K562 (cell line): Measurements from ENCODE around the gene PLCB4. TPM values are rescaled to one million over a fixed set of nuclear protein-coding genes. Genes with fewer than 3 reads are reported as not detected.
A peak's percentile ranks its signal among the peaks of the same experiment; 100 is the strongest.

Experiments
- ATAC-seq: fragments of 200-7000 bp; cut with Tn5 transposase; 3 replicates; pipeline ENCODE4 v1.9.1; 2020; ENCODE audit warnings: moderate library complexity
- BruUV-seq: library from RNA; stranded (reverse); fragments of 400-500 nt; replicated peaks from 2 replicates; lab custom pipeline; 2021; lab: Mats Ljungman, UMichigan
- CTCF ChIA-PET: fragments of 300-600 bp; formaldehyde crosslinking; extraction: SDS; loops from one replicate; lab custom pipeline; 2021; ENCODE audit warnings: low intra/inter-chr PET ratio; lab: Yijun Ruan, JAX
- POLR2A ChIA-PET: fragments of 300-600, 350-650 bp; sonication (Branson Sonifier 250); formaldehyde crosslinking; extraction: SDS; loops from one replicate; lab custom pipeline; 2021; ENCODE audit warnings: antibody characterized with exemption, inconsistent platforms; lab: Yijun Ruan, JAX
- DNase-seq, 4 experiments: peaks; one replicate each; pipeline versions ENCODE4 v3.0.0 to v3.0.0-alpha.2; 2011 to 2018; ENCODE audit warnings: low spot score in 3 of 4, mixed read lengths in 3 of 4; ENCODE audit errors: extremely low read depth in 1 of 4
- FAIRE-seq: peaks from 2 replicates; lab custom pipeline; 2011; peaks lifted over from hg19 to GRCh38; lab: Jason Lieb, UNC
- H2AFZ ChIP-seq: 2 replicates; pipeline ENCODE4 v1.6.0; 2011; ENCODE audit warnings: low read depth, low read length, control low read depth, inconsistent platforms
- H3K27ac ChIP-seq: fragments of 200-600 bp; 3 replicates; pipeline ENCODE4 v1.8.0; 2011; ENCODE audit warnings: low read depth, mild to moderate bottlenecking, control low read depth, inconsistent platforms, low read length, moderate library complexity, mixed read lengths; ENCODE audit errors: extremely low read depth
- H3K27me3 ChIP-seq, 2 experiments: fragments of 300-600 bp in 1 of 2; 2 replicates in 1 of 2; 3 replicates in 1 of 2; pipeline versions ENCODE4 v1.6.0 to v1.8.0; 2011; ENCODE audit warnings: inconsistent platforms in 2 of 2, low read length in 2 of 2, mild to moderate bottlenecking in 1 of 2, mixed read lengths in 1 of 2, moderate library complexity in 1 of 2; ENCODE audit not compliant: control insufficient read depth in 2 of 2, insufficient read depth in 2 of 2
- H3K36me3 ChIP-seq: fragments of 300-600 bp; 3 replicates; pipeline ENCODE4 v1.8.0; 2011; ENCODE audit warnings: mild to moderate bottlenecking, low read length, inconsistent platforms; ENCODE audit not compliant: control insufficient read depth, insufficient read depth
- H3K4me1 ChIP-seq, 2 experiments: fragments of 200-600 bp in 1 of 2; replicated peaks in 1 of 2; 2 replicates in 1 of 2; 3 replicates in 1 of 2; pipeline versions ENCODE4 v1.5.1 to v1.8.0; 2011; ENCODE audit warnings: inconsistent platforms in 2 of 2, low read length in 2 of 2, mild to moderate bottlenecking in 1 of 2, mixed read lengths in 1 of 2, moderate library complexity in 1 of 2; ENCODE audit not compliant: control insufficient read depth in 2 of 2, insufficient read depth in 2 of 2
- H3K4me2 ChIP-seq: 2 replicates; pipeline ENCODE4 v1.6.1; 2011; ENCODE audit warnings: low read length, control low read depth, inconsistent platforms, mixed read lengths; ENCODE audit not compliant: insufficient read depth
- H3K4me3 ChIP-seq: fragments of 200-600 bp; sonication (generic), shearing (Covaris generic); 2 replicates; pipeline ENCODE4 v1.5.1; 2016; ENCODE audit warnings: control low read depth, inconsistent platforms
- H3K79me2 ChIP-seq: fragments of 200-600 bp; 3 replicates; pipeline ENCODE4 v1.8.0; 2011; ENCODE audit warnings: low read length, inconsistent platforms; ENCODE audit not compliant: control insufficient read depth, insufficient read depth
- H3K9ac ChIP-seq, 2 experiments: 2 replicates each; pipeline versions ENCODE4 v1.6.0 to v1.6.1; 2011; ENCODE audit warnings: low read depth in 2 of 2, low read length in 2 of 2, control low read depth in 1 of 2, inconsistent platforms in 1 of 2, mild to moderate bottlenecking in 1 of 2, mixed read lengths in 1 of 2; ENCODE audit not compliant: insufficient read depth in 1 of 2
- H3K9me1 ChIP-seq: one replicate; pipeline ENCODE4 v1.6.0; 2011; ENCODE audit warnings: inconsistent platforms, mild to moderate bottlenecking, low read length, moderate library complexity; ENCODE audit not compliant: control insufficient read depth, insufficient read depth
- H3K9me3 ChIP-seq: replicated peaks from 2 replicates; pipeline ENCODE4 v1.5.1; 2011; ENCODE audit warnings: low read depth, low read length, inconsistent platforms; ENCODE audit not compliant: control insufficient read depth, insufficient read depth
- H4K20me1 ChIP-seq: replicated peaks from 2 replicates; pipeline ENCODE4 v1.6.1; 2011; ENCODE audit warnings: low read length, inconsistent platforms, mixed read lengths; ENCODE audit not compliant: control insufficient read depth, insufficient read depth
- CTCF ChIP-seq, 3 experiments: IDR thresholded peaks in 2 of 3; conservative IDR thresholded peaks in 1 of 3; 2 replicates each; pipeline ENCODE4 v1.5.1; 2011 to 2012; ENCODE audit warnings: low read length in 3 of 3, mild to moderate bottlenecking in 3 of 3, control low read depth in 2 of 3, improper control_type of control experiment in 1 of 3, inconsistent platforms in 1 of 3, low read depth in 1 of 3, mixed read lengths in 1 of 3, moderate library complexity in 1 of 3; ENCODE audit not compliant: insufficient read depth in 2 of 3
- EWSR1 ChIP-seq: fragments of 450-650 bp; IDR thresholded peaks from 2 replicates; pipeline ENCODE4 v1.6.1; 2018; ENCODE audit warnings: borderline replicate concordance, mild to moderate bottlenecking, low read depth, moderate library complexity; ENCODE audit not compliant: partially characterized antibody
- RAD21 ChIP-seq, 2 experiments: fragments of 250-450 bp in 1 of 2; fragments of 450-650 bp in 1 of 2; sonication (Bioruptor Pico) in 1 of 2; formaldehyde crosslinking in 1 of 2; IDR thresholded peaks in 1 of 2; conservative IDR thresholded peaks in 1 of 2; 2 replicates each; pipeline versions ENCODE4 v1.4.0 to v1.8.0; 2020 to 2022; ENCODE audit warnings: mild to moderate bottlenecking in 2 of 2, moderate library complexity in 1 of 2
- WGBS: fragments of 100-300 bp; shearing (Covaris generic); methylation state at CpG from one replicate; pipeline ENCODE4 v1.1.6; 2016; ENCODE audit warnings: low coverage, mixed read lengths; ENCODE audit not compliant: insufficient coverage; ENCODE audit errors: missing lambda C conversion rate; 5-methylcytosine and 5-hydroxymethylcytosine counted together
- in situ Hi-C: fragments of 300-500 bp; cut with MboI; formaldehyde crosslinking; loops from 4 replicates; pipeline ENCODE4 v1.15.0; 2018; ENCODE audit warnings: inconsistent platforms, mixed read lengths
- intact Hi-C: fragments of 100-400 bp; cut with micrococcal nuclease; formaldehyde crosslinking; loops from 2 replicates; pipeline ENCODE4 v1.14.2; 2022
- polyA plus RNA-seq, 8 experiments: library from polyadenylated mRNA; depleted of rRNA in 4 of 8; stranded (reverse) in 5 of 8; unstranded in 3 of 8; fragments of >200 nt; fragmentation: Nextera tagmentation in 2 of 8; fragmentation: Illumina TruSeq in 1 of 8; extraction: Ambion mirVana in 2 of 8; extraction: Trizol in 1 of 8; gene quantifications; 2 replicates each; pipeline versions ENCODE4 v1.2.1 to v1.2.3, GENCODE V29; 2011 to 2014; ENCODE audit warnings: inconsistent platforms in 1 of 8, missing spikeins in 1 of 8
- total RNA-seq, 7 experiments: library from RNA; depleted of rRNA in 6 of 7; stranded (reverse); fragments of >200 nt in 6 of 7; fragmentation: Illumina TruSeq in 2 of 7; extraction: Trizol in 2 of 7; gene quantifications; 2 replicates each; pipeline versions ENCODE4 v1.2.1 to v1.2.3, GENCODE V29; 2011 to 2021; ENCODE audit warnings: low replicate concordance in 1 of 7

The PLCB4 gene
- total and polyA plus RNA-seq, 9 of the 15 experiments (the other 6 are each of a cell fraction or from before 2014, with no cell fraction given) = 0.20 to 2.9 (median 0.52) TPM

GRCh38 chr20:9215539-9215938 lies 146.7 kb downstream of the PLCB4 start:
- CTCF ChIA-PET = no interaction called here
- POLR2A ChIA-PET = no interaction called here
- Histone ChIP-seq H3K9me1 (no peaks in the 10 kb centered on the region), H4K20me1 (no peaks in the 10 kb centered on the region), H3K27ac (no peak overlapping the region), H3K4me1 (peaks cover 0 to 3% of the 10 kb centered on the region in 2 experiments; a peak in 2 of 5 replicates), H3K79me2 (no peaks in the 10 kb centered on the region), H3K9me3 (no peaks in the 10 kb centered on the region), H3K9ac (no peak overlapping the region)
- intact Hi-C loops = no loop called here
- no TSS peak for BruUV-seq
- TF ChIP-seq RAD21 (CRISPR knock-in tag; conservative IDR thresholded peaks at IDR 0.05 in 1 of 2, IDR thresholded peaks at IDR 0.05 in 1 of 2) = 0 out of 4 replicates have a peak, but pooled peaks of 1 of the 2 experiments have one; percentile 13
- TF ChIP-seq CTCF (IDR thresholded peaks at IDR 0.05 in 2 of 3, conservative IDR thresholded peaks at IDR 0.05 in 1 of 3; ENCODE audit: insufficient read depth in 2 of 3, low read depth in 1 of 3, low read length in 3 of 3) = peak in 1 of 3 experiments; percentile 37; a peak in 2 of 6 replicates
- TF ChIP-seq EWSR1 = no peak
- TF ChIP-seq, all 486 proteins: peak for 2
- no peak for ATAC-seq
- peak in 1 of 4 experiments; percentile 13 for DNase-seq
- Histone ChIP-seq H3K36me3 (no peaks in the 10 kb centered on the region), H3K4me3 (no peak overlapping the region), H2AFZ (no peak overlapping the region), H3K27me3 (no peaks in the 10 kb centered on the region), H3K4me2 (no peak overlapping the region)
- FAIRE-seq = no peak
- in situ Hi-C loops = no loop called here
- WGBS = 10% methylated on average over 2 of the region's 2 CpGs
